GM12874 (cell line): ENCODE measurements around the gene NPAS2.

Source experiments
- CTCF ChIP-seq: IDR thresholded peaks from 2 replicates; pipeline ENCODE4 v1.5.1; 2011; ENCODE audit warnings: low read depth, mild to moderate bottlenecking, control low read depth, low read length, moderate library complexity; ENCODE audit not compliant: insufficient read depth

NPAS2 gene

GRCh38 chr2:100809506-100809905 lies 10.4 kb upstream of the NPAS2 start:
- no peak for TF ChIP-seq CTCF

- no peak for TF ChIP-seq CTCF
Observed at GRCh38 chr2:100810603-100811145, 9.3 kb upstream of the NPAS2 start.

GRCh38 chr2:100812116-100812515 lies 7.8 kb upstream of the NPAS2 start:
- TF ChIP-seq CTCF: no peak

GRCh38 chr2:100812573-100812972 lies 7.4 kb upstream of the NPAS2 start:
- no peak for TF ChIP-seq CTCF

GRCh38 chr2:100813527-100813926 lies 6.4 kb upstream of the NPAS2 start:
- no peak for TF ChIP-seq CTCF

- TF ChIP-seq CTCF: no peak
Observed at GRCh38 chr2:100814043-100814442, 5.9 kb upstream of the NPAS2 start.

- TF ChIP-seq CTCF: no peak
Observed at GRCh38 chr2:100814453-100814852, 5.5 kb upstream of the NPAS2 start.
